Mucosa of descending colon (tissue), 3 donors: ENCODE data around the gene KCNAB2. TPM values are rescaled to one million over a fixed set of nuclear protein-coding genes. Genes with fewer than 3 reads are reported as not detected.
A peak's percentile ranks its signal among the peaks of the same experiment; 100 is the strongest.

Experiments
- ATAC-seq: fragments of 200-7000 bp; cut with Tn5 transposase; one replicate; pipeline ENCODE4 v1.9.1; 2020; ENCODE audit warnings: mild to moderate bottlenecking, moderate library complexity
- DNase-seq, 3 donors: peaks; one replicate each; pipeline ENCODE4 v3.0.0-alpha.2; 2020
- H3K36me3 ChIP-seq: fragments of 200-600 bp; one replicate; pipeline ENCODE4 v1.8.0; 2021; ENCODE audit warnings: low read depth, mild to moderate bottlenecking
- H3K4me1 ChIP-seq: fragments of 200-600 bp; one replicate; pipeline ENCODE4 v1.8.0; 2021; ENCODE audit warnings: low read depth, mild to moderate bottlenecking
- H3K4me3 ChIP-seq: fragments of 200-600 bp; one replicate; pipeline ENCODE4 v1.8.0; 2021; ENCODE audit warnings: mild to moderate bottlenecking
- H3K9me3 ChIP-seq: fragments of 200-600 bp; one replicate; pipeline ENCODE4 v1.8.0; 2021; ENCODE audit warnings: mild to moderate bottlenecking
- CTCF ChIP-seq: fragments of 200-600 bp; IDR thresholded peaks from one replicate; pipeline ENCODE4 v1.8.0; 2022; ENCODE audit warnings: antibody characterized with exemption, mild to moderate bottlenecking
- intact Hi-C, 2 donors: fragments of 100-400 bp; cut with DNase I in 1 of 2; cut with micrococcal nuclease in 1 of 2; formaldehyde crosslinking; loops; one replicate each; pipeline versions ENCODE4 v1.11.0 to v1.11.1; 2022; cut with DNase I, micrococcal nuclease
- total RNA-seq, 3 donors: library from RNA; stranded (reverse); fragmentation: NEBNext Ultra II Directional in 2 of 3; extraction: Animal tissue kit (Norgen Biotek cat#: 25700) in 2 of 3; gene quantifications; one replicate each; pipeline versions ENCODE4 v1.2.1 to v1.2.4, GENCODE V29; 2021 to 2023
- donor health status: DM: no; HTN: no; CAD: no; lungs with moderate emphysema.
- donor health status: DM: no; HTN: no; CAD: no.
- donor health status: DM: no; HTN: yes; CAD: no.

Gene KCNAB2
- total RNA-seq, 3 donors from 2014 or later: 6.9 to 15.7 (median 11.8) TPM

DNA sequence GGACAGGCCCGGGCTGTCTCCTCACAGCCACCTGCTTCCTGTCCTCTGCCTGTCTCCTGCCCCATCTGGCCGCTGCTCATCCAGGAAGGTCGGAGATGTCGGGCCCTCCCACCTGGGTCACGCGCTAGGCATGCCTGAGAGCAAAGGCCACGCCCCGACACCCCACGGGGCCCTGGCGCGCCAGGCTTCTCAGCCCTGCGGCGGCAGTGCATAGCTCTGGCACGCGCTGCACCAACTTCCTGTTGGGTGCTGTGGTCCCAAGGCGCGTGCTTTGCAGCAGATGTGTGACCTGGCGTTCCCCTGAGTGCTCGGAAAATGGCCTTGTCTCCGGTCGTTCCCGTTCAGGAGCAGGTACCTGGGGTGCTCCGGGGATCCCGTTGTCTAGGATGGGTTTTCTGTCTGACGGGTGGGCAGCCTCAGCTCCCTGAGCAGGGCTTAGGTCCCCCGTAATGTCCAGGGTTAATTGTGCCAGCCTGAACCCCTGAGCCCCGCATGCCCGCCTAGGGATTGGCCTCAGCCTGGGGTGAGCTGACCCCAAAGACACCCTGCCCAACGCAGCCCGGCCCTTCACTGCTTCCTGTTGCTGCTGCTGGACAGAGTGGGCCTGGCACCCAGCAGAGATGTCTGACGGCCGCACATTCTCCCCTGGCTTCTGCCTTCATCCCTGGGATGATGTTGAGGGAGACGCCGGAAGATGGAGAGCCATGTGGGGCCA, 19.4 kb upstream of the KCNAB2 start:
- H3K9me3 ChIP-seq: no peaks in the 10 kb centered on the region
- intact Hi-C loops: no loop called here
- DNase-seq: peak; percentile 89 to 97 (median 91)
- ATAC-seq: peak; percentile 94
- no peak for TF ChIP-seq CTCF
- no peaks in the 10 kb centered on the region for H3K36me3 ChIP-seq
- no peak overlapping the region for H3K4me3 ChIP-seq
- peaks cover 12% of the 10 kb centered on the region for H3K4me1 ChIP-seq

DNA sequence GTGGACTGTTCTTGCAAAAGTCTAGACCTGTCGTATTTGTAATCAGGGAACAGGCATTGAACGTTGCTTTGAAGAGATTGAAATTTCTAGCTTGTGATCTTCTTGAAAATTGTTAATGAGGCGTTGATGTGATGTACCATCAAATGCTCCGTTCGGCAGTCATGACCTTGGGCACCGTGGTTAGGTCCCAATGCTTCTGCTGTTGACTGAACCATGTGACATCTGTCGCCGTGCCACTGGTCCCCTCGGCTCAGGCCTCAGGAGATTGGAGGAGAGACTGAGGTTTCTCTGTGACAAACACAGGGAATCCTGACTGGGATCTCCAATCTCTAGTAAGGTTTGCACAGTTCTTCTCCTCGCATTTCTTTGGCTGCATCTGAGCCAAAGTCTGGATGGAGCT, 18.1 kb upstream of the KCNAB2 start:
- H3K36me3 ChIP-seq: no peaks in the 10 kb centered on the region
- no peak for TF ChIP-seq CTCF
- ATAC-seq: no peak
- DNase-seq: no peak
- intact Hi-C loops: no loop called here
- H3K4me3 ChIP-seq: no peak overlapping the region
- H3K9me3 ChIP-seq: no peaks in the 10 kb centered on the region
- H3K4me1 ChIP-seq: peaks cover 12% of the 10 kb centered on the region

DNA sequence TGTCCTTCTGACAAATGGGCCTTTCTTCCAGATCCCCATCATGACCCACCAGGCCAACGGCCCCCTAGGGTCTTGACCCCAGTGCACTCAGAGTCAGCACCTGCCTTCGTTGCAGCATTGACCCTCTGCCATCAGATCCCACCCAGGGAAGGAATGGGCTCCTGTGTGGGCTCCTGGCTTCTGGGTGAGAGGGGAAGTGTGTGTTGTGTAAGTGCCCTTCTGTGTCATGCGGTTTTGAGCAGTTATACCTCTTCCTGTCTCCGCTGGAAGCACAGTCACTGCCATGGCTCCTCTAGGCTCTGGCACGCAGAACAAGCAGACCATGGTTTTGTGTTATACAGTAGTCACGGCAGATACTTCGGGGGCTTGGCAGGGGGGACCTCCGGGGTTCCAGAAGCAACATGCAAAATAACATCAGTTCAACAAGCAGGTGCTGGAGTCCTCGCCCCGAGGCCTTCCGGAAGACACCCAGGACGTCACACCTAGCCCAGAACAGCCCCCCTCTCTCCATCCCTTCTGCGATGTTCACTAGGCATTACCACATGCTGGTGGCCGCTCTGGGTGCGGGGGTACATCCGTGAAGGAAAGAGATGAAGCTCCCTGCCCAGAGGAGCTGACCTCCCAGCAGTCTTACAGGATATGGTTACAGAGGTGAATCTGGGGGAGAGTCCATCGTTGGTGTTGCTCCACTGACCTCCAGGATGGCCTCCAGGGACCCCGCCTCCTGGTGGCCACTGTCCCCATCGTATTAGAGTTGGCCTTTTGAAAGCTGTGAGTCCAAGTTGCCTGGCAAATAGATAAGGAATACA, 17.4 kb upstream of the KCNAB2 start:
- peak; percentile 57 for ATAC-seq
- DNase-seq: peak; percentile 40 to 71 (median 46)
- Histone ChIP-seq H3K4me1 (peaks cover 12% of the 10 kb centered on the region), H3K36me3 (no peaks in the 10 kb centered on the region), H3K9me3 (no peaks in the 10 kb centered on the region), H3K4me3 (no peak overlapping the region)
- TF ChIP-seq CTCF: no peak
- intact Hi-C loops: no loop called here

DNA sequence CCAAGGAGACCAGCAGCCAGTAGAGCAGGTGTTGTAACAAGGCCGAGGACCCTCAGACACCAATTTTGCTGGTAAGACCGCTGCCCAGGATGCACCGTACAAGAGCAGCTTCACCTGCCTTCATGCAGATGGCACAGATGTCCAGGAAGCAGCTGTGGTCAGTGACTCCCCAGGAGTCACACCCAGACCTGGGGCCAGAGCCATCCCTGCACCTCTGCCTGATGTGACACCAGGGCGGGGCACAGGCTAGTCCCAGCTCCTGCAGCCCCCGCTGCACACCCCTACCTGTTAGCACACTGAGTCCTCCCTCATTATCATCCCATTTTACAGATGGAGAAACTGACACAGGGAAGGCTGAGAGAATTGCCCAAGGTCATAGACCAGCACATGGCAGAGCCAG, 16.3 kb upstream of the KCNAB2 start:
- DNase-seq (no peak), ATAC-seq (no peak)
- H3K36me3 ChIP-seq: no peaks in the 10 kb centered on the region
- no peak overlapping the region for H3K4me3 ChIP-seq
- peaks cover 12% of the 10 kb centered on the region for H3K4me1 ChIP-seq
- H3K9me3 ChIP-seq: no peaks in the 10 kb centered on the region
- TF ChIP-seq CTCF: no peak
- intact Hi-C loops: no loop called here

DNA sequence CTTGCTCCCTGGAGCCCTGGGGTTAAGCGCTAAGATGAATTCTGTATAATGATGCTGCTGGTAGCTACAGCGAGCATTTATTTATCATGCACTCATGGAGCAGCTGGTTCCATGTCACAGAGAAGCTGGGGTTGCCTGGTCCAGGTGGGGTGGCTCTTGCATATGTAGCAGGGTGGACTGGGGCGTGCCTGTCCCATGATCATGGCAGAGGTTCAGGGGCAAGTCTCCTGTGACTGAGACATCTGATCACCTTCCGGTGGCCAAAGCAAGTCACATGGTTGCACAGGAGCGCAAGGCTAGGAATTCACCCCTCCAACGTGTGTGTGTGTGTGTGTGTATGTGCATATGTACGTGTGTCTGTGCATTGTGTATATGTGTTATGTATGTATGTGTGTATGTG, 15.6 kb upstream of the KCNAB2 start:
- Histone ChIP-seq H3K4me3 (no peak overlapping the region), H3K4me1 (peaks cover 11% of the 10 kb centered on the region), H3K9me3 (no peaks in the 10 kb centered on the region), H3K36me3 (no peaks in the 10 kb centered on the region)
- TF ChIP-seq CTCF: no peak
- no peak for ATAC-seq
- DNase-seq: no peak
- intact Hi-C loops: no loop called here
